ENCODE results near the gene HDLBP.

- TF ChIP-seq POLR2A (IDR thresholded peaks at IDR 0.05; ENCODE audit: low read length): no peak
- TF ChIP-seq GATA1 (IDR thresholded peaks at IDR 0.05; ENCODE audit: low read depth, low read length): no peak
Observed at GRCh38 chr2:241286348-241287090, 29.0 kb downstream of the HDLBP start.

Measured in erythroblast (primary cell).